Nephron progenitor cell (in vitro differentiated cells): ENCODE data around the gene SH2B2.

Experiments used
- DNase-seq: peaks from one replicate; pipeline ENCODE4 v3.0.0; 2021
- H3K27ac Mint-ChIP-seq: 2 replicates; pipeline ENCODE4 v1.8.0; 2021; ENCODE audit warnings: mild to moderate bottlenecking, moderate library complexity, mixed read lengths
- H3K27me3 Mint-ChIP-seq: 2 replicates; pipeline ENCODE4 v1.8.0; 2021; ENCODE audit warnings: mild to moderate bottlenecking, low read depth, mixed read lengths; ENCODE audit not compliant: poor library complexity
- H3K36me3 Mint-ChIP-seq: 2 replicates; pipeline ENCODE4 v1.8.0; 2021; ENCODE audit warnings: low read depth, mixed read lengths
- H3K4me1 Mint-ChIP-seq: 2 replicates; pipeline ENCODE4 v1.8.0; 2021; ENCODE audit warnings: mixed read lengths
- H3K4me3 Mint-ChIP-seq: 2 replicates; pipeline ENCODE4 v1.8.0; 2021; ENCODE audit warnings: mild to moderate bottlenecking, moderate library complexity, mixed read lengths
- H3K9me3 Mint-ChIP-seq: 2 replicates; pipeline ENCODE4 v1.8.0; 2021; ENCODE audit warnings: mild to moderate bottlenecking, moderate library complexity, mixed read lengths
- CTCF ChIP-seq: fragments of 200-600 bp; sonication (generic); IDR thresholded peaks from 2 replicates; pipeline ENCODE4 v1.5.0; 2021; ENCODE audit warnings: antibody characterized with exemption

SH2B2 gene

GRCh38 chr7:102270178-102270887 lies 16.3 kb upstream of the SH2B2 start:
- Mint-ChIP-seq H3K9me3 (no peaks in the 10 kb centered on the region), H3K36me3 (no peaks in the 10 kb centered on the region), H3K4me1 (peaks cover 32% of the 10 kb centered on the region), H3K4me3 (no peak overlapping the region), H3K27me3 (peaks cover 7% of the 10 kb centered on the region), H3K27ac (peak overlapping the region; percentile 16)
- DNase-seq = no peak
- TF ChIP-seq CTCF = no peak

GRCh38 chr7:102271158-102271798 lies 15.4 kb upstream of the SH2B2 start:
- no peak for TF ChIP-seq CTCF
- no peaks in the 10 kb centered on the region for H3K9me3 Mint-ChIP-seq
- H3K4me3 Mint-ChIP-seq = no peak overlapping the region
- peaks cover 25% of the 10 kb centered on the region for H3K4me1 Mint-ChIP-seq
- H3K27ac Mint-ChIP-seq = no peak overlapping the region
- no peaks in the 10 kb centered on the region for H3K36me3 Mint-ChIP-seq
- peaks cover 7% of the 10 kb centered on the region for H3K27me3 Mint-ChIP-seq
- DNase-seq = no peak

- Mint-ChIP-seq H3K27me3 (peaks cover 4% of the 10 kb centered on the region), H3K36me3 (no peaks in the 10 kb centered on the region), H3K27ac (peak overlapping the region; percentile 12), H3K9me3 (no peaks in the 10 kb centered on the region), H3K4me1 (peaks cover 18% of the 10 kb centered on the region), H3K4me3 (no peak overlapping the region)
- TF ChIP-seq CTCF = peak; percentile 93
- peak; percentile 89 for DNase-seq
Measured at GRCh38 chr7:102272075-102272916, 14.4 kb upstream of the SH2B2 start.

GRCh38 chr7:102272917-102273748 lies 13.5 kb upstream of the SH2B2 start:
- Mint-ChIP-seq H3K4me1 (peaks cover 14% of the 10 kb centered on the region), H3K27me3 (peaks cover 1% of the 10 kb centered on the region), H3K27ac (no peak overlapping the region), H3K9me3 (no peaks in the 10 kb centered on the region), H3K36me3 (no peaks in the 10 kb centered on the region), H3K4me3 (no peak overlapping the region)
- no peak for TF ChIP-seq CTCF
- no peak for DNase-seq

GRCh38 chr7:102273749-102274712 lies 12.6 kb upstream of the SH2B2 start:
- DNase-seq = no peak
- no peaks in the 10 kb centered on the region for H3K9me3 Mint-ChIP-seq
- no peaks in the 10 kb centered on the region for H3K36me3 Mint-ChIP-seq
- no peaks in the 10 kb centered on the region for H3K27me3 Mint-ChIP-seq
- TF ChIP-seq CTCF = no peak
- H3K4me1 Mint-ChIP-seq = peaks cover 9% of the 10 kb centered on the region
- H3K4me3 Mint-ChIP-seq = no peak overlapping the region
- H3K27ac Mint-ChIP-seq = peak overlapping the region; percentile 57
